Testis (tissue), 2 donors: ENCODE data around the gene ADAMTS16.

Source experiments
- POLR2A ChIP-seq: fragments of 450-650 bp; IDR thresholded peaks from one replicate; pipeline ENCODE4 v1.6.1; 2017; ENCODE audit warnings: antibody characterized with exemption, mild to moderate bottlenecking, moderate library complexity
- TF ChIP-seq, protein P1 (sequence below), 3 experiments: fragments of 450-650 bp in 2 of 3; fragments of 200-600 bp in 1 of 3; sonication (generic) in 1 of 3; IDR thresholded peaks; one replicate each; pipeline ENCODE4 v1.5.1; 2016 to 2019; ENCODE audit warnings: antibody characterized with exemption in 3 of 3, mild to moderate bottlenecking in 2 of 3, moderate library complexity in 1 of 3

DNA sequence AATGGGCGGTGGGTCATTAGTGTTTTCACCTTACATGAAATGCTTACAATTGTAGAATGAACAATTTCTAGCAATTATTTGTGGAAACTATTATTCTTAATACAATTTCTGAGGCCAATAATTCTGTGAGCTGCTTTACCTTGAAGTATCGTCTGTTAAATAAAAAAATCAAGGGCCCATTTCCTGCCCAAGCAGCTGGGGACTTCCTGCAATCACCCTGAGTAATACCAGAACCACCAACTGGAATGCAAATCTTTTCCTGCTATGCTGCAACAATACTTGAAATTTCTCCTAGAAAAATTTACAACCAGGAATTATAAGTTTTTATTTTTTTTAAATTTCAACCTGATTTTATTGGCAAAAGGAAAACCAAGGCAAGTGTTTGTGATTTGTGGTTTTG is 52.6 kb downstream of the ADAMTS16 start:
- TF ChIP-seq, protein P1, sequence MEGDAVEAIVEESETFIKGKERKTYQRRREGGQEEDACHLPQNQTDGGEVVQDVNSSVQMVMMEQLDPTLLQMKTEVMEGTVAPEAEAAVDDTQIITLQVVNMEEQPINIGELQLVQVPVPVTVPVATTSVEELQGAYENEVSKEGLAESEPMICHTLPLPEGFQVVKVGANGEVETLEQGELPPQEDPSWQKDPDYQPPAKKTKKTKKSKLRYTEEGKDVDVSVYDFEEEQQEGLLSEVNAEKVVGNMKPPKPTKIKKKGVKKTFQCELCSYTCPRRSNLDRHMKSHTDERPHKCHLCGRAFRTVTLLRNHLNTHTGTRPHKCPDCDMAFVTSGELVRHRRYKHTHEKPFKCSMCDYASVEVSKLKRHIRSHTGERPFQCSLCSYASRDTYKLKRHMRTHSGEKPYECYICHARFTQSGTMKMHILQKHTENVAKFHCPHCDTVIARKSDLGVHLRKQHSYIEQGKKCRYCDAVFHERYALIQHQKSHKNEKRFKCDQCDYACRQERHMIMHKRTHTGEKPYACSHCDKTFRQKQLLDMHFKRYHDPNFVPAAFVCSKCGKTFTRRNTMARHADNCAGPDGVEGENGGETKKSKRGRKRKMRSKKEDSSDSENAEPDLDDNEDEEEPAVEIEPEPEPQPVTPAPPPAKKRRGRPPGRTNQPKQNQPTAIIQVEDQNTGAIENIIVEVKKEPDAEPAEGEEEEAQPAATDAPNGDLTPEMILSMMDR (IDR thresholded peaks at IDR 0.05), result no peak
- no peak for TF ChIP-seq POLR2A
